Coronary artery (tissue), 2 donors: ENCODE measurements around the gene LIPE.

Experiments used
- DNase-seq: peaks from one replicate; pipeline ENCODE4 v3.0.0-alpha.2; 2017; ENCODE audit warnings: low spot score
- H3K27ac ChIP-seq, 2 donors: fragments of 200-600 bp; sonication (generic); one replicate each; pipeline ENCODE4 v1.5.1; 2016 to 2019
- H3K4me3 ChIP-seq: fragments of 200-600 bp; sonication (generic); 2 replicates; pipeline ENCODE4 v1.5.1; 2016; ENCODE audit warnings: mild to moderate bottlenecking, moderate library complexity
- TF ChIP-seq, protein P1 (sequence below): fragments of 200-600 bp; sonication (generic); IDR thresholded peaks from one replicate; pipeline ENCODE4 v1.5.1; 2019; ENCODE audit warnings: antibody characterized with exemption

The LIPE gene

DNA sequence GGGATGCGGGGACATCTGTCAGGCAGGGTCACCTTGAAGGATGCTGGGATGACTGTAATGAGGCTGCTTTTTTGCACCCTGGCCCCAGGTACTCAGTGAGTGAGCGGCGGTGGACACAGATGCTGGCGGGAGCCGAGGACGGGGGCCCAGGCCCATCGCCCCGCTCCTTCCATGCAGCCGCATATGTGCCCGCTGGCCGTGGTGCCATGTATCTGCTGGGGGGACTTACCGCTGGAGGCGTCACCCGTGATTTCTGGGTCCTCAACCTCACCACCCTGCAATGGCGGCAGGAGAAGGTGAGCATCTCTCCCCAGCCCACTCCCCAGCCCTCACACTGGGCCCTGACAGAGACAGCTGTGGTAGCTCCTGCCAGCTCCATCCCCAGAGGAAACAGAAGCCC lies 70.5 kb downstream of the LIPE start:
- TF ChIP-seq, protein P1, sequence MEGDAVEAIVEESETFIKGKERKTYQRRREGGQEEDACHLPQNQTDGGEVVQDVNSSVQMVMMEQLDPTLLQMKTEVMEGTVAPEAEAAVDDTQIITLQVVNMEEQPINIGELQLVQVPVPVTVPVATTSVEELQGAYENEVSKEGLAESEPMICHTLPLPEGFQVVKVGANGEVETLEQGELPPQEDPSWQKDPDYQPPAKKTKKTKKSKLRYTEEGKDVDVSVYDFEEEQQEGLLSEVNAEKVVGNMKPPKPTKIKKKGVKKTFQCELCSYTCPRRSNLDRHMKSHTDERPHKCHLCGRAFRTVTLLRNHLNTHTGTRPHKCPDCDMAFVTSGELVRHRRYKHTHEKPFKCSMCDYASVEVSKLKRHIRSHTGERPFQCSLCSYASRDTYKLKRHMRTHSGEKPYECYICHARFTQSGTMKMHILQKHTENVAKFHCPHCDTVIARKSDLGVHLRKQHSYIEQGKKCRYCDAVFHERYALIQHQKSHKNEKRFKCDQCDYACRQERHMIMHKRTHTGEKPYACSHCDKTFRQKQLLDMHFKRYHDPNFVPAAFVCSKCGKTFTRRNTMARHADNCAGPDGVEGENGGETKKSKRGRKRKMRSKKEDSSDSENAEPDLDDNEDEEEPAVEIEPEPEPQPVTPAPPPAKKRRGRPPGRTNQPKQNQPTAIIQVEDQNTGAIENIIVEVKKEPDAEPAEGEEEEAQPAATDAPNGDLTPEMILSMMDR, result no peak
- no peak overlapping the region for H3K4me3 ChIP-seq
- no peak overlapping the region for H3K27ac ChIP-seq
- DNase-seq, result no peak

DNA sequence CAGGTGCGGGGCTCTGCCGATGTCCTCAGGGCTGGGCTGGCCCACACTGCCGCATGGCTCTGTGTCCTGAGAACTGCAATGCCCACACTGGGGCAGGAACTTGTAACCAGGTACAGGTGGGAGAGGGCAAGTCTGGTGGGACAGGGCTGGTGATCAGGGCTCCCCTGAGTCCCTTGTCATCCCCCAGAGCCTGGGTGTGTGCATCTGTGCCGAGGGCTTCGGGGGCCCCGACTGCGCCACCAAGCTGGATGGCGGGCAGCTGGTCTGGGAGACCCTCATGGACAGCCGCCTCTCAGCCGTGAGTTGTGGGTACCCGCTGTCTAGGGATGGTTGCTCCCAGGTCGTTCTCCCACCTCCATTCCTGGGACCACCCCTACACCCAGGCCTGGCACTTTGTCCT lies 71.3 kb downstream of the LIPE start:
- TF ChIP-seq, protein P1, result no peak
- no peak overlapping the region for H3K27ac ChIP-seq
- DNase-seq, result no peak
- H3K4me3 ChIP-seq, result no peak overlapping the region

DNA sequence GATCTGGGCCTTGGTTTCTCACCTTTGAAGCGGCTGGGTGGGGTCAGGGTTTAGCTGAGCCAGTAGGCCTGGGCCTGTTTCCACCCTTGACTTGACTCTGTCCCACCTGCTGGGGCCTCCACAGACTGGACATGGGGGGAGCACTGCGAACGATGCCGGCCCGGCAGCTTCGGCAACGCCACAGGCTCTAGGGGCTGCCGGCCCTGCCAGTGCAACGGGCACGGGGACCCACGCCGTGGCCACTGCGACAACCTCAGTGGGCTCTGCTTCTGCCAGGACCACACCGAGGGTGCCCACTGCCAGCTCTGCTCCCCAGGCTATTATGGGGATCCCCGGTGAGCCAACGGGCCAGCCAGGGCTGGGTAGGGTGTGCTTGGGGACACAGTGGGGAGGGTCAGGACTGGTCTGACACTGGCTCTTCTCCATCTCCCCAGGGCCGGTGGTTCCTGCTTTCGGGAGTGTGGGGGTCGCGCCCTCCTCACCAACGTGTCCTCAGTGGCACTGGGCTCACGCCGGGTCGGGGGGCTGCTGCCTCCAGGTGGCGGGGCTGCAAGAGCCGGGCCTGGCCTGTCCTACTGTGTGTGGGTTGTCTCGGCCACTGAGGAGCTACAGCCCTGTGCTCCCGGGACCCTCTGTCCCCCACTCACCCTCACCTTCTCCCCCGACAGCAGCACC lies 73.7 kb downstream of the LIPE start:
- no peak overlapping the region for H3K4me3 ChIP-seq
- TF ChIP-seq, protein P1, result no peak
- no peak overlapping the region for H3K27ac ChIP-seq
- DNase-seq, result no peak

DNA sequence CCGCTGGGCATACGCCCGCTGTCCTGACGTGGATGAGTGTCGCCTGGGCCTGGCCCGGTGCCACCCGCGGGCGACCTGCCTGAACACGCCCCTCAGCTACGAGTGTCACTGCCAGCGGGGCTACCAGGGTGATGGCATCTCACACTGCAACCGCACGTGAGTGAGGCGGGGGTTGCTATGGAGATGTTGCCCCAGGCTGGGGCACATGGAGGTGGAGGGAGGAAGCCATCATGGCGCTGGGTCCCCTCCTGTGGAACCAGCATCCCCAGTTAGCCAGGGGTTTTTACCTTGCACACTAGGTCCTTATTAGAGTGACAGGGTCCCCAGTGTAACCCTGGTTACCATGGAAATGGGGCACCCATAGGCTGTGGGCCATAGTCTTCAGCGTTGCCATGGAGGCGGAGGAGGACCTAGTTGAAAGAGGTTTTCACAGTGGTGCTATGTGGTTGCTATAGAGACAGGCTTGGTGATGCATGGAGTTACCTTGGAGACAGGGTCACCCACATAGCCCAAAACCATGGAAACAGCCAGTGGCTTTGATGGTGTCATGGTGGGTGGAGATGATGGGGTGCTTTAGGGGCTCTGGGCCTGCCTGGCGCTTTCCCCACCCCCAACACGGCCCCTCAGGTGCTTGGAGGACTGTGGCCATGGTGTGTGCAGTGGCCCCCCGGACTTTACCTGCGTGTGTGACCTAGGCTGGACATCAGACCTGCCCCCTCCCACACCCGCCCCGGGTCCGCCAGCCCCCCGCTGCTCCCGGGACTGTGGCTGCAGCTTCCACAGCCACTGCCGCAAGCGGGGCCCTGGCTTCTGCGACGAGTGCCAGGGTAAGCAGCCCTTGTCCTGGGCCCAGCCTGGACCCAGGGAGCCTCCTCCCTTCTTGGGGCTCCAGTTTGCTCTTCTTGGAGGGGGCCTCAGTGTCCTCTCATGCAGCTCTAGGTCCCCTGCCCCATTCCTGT lies 74.6 kb downstream of the LIPE start:
- no peak for DNase-seq
- TF ChIP-seq, protein P1, result no peak
- H3K4me3 ChIP-seq, result no peak overlapping the region
- H3K27ac ChIP-seq, result no peak overlapping the region
